Measurements from ENCODE around the gene ZSCAN22. TPM values are rescaled to one million over a fixed set of nuclear protein-coding genes. Genes with fewer than 3 reads are reported as not detected.

Gene ZSCAN22
- total and polyA plus RNA-seq, 2 of the 13 experiments (the other 11 are each of a cell fraction or from before 2014, with no cell fraction given): 2.5 to 3.5 TPM

DNA sequence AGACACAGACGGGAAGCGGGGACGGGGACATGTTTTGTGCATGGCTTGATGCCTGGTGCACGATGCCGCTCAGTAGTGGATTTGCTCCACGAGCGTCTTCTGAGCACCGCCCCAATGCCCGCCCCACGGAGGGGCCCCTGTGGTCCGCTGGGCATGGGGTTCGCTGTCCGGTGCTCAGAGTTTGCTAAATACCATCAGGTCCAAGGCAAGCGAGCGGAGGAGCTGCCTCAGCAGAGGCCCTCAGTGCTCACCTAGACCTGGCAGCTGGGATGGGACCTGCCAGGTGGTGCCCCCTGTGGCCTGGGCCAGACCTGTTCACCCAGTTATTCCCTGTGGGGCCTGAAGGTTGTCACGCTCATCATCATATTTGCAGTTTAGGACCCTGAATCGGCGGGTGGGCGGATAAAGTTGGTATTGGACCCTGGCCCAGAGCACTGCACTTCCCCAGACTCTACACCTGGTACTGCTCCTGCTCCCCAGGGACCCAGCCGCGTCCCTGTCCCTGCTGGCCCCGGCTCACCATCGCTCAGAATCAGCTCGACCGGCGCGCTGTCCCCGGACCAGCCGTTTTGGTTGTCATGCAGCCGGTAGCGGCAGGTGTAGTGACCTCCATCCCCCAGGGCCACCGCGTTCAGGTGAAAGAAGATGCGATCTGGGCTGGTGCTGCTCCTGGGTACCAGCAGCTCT, 24.2 kb downstream of the ZSCAN22 start:
- Histone ChIP-seq H3K4me2 (ENCODE audit: low read depth, low read length) (no peak overlapping the region), H3K4me1 (ENCODE audit: insufficient read depth, low read length) (peaks cover 48% of the 10 kb centered on the region), H2AFZ (ENCODE audit: low read length) (no peak overlapping the region), H3K4me3 (replicated peaks in 1 of 3; ENCODE audit: insufficient read depth in 1 of 3, low read depth in 2 of 3, low read length in 3 of 3) (no peak overlapping the region), H3K27me3 (ENCODE audit: control insufficient read depth in 1 of 2, insufficient read depth in 2 of 2, low read length in 2 of 2) (no peaks in the 10 kb centered on the region), H3K9me3 (ENCODE audit: low read length) (no peaks in the 10 kb centered on the region), H4K20me1 (ENCODE audit: insufficient read depth, low read length) (no peaks in the 10 kb centered on the region), H3K79me2 (ENCODE audit: insufficient read depth, low read length) (no peaks in the 10 kb centered on the region), H3K27ac (ENCODE audit: extremely low read length, insufficient read depth, low read length) (no peak overlapping the region), H3K36me3 (replicated peaks in 1 of 2; ENCODE audit: control insufficient read depth in 1 of 2, insufficient read depth in 2 of 2, low read length in 2 of 2) (no peaks in the 10 kb centered on the region), H3K9ac (ENCODE audit: insufficient read depth, low read depth, low read length) (no peak overlapping the region)
- ChIA-PET CTCF (ENCODE audit: low intra/inter-chr PET ratio, low total read pairs) (no interaction called here), POLR2A (interaction anchor here (1.1 kb wide), 1 partner anchor 24 kb away, joined by 4 read pairs; the partner anchor contains the start of gene ZSCAN22)
- TF ChIP-seq NR2F2 (IDR thresholded peaks at IDR 0.05; ENCODE audit: borderline replicate concordance, low read depth) (no peak), ZNF83 (CRISPR knock-in tag; IDR thresholded peaks at IDR 0.05; ENCODE audit: borderline replicate concordance) (no peak), ZNF333 (CRISPR knock-in tag; IDR thresholded peaks at IDR 0.05; ENCODE audit: borderline replicate concordance) (no peak)
- intact Hi-C loops (cut with micrococcal nuclease; ENCODE audit: unreplicated experiment): no loop called here
- DNase-seq (ENCODE audit: low spot score): no peak
- in situ Hi-C loops (cut with HindIII; ENCODE audit: extremely low pct_ligation_motif_present, low pct_unique_long_range_greater_than_20kb): no loop called here
- no peak for ATAC-seq
- FAIRE-seq: no peak
- 94% methylated on average over 25 of the region's 34 CpGs for WGBS (ENCODE audit: low lambda C conversion rate)
- no TSS peak for BruUV-seq (replicated peaks)

GRCh38 chr19:58351558-58351878, 24.7 kb downstream of the ZSCAN22 start:
- Histone ChIP-seq H3K4me1 (ENCODE audit: insufficient read depth, low read length) (peaks cover 48% of the 10 kb centered on the region), H3K36me3 (replicated peaks in 1 of 2; ENCODE audit: control insufficient read depth in 1 of 2, insufficient read depth in 2 of 2, low read length in 2 of 2) (no peaks in the 10 kb centered on the region), H2AFZ (ENCODE audit: low read length) (no peak overlapping the region), H3K9me3 (ENCODE audit: low read length) (no peaks in the 10 kb centered on the region), H3K4me3 (replicated peaks in 1 of 3; ENCODE audit: insufficient read depth in 1 of 3, low read depth in 2 of 3, low read length in 3 of 3) (no peak overlapping the region), H4K20me1 (ENCODE audit: insufficient read depth, low read length) (no peaks in the 10 kb centered on the region), H3K27me3 (ENCODE audit: control insufficient read depth in 1 of 2, insufficient read depth in 2 of 2, low read length in 2 of 2) (no peaks in the 10 kb centered on the region), H3K9ac (ENCODE audit: insufficient read depth, low read depth, low read length) (no peak overlapping the region), H3K79me2 (ENCODE audit: insufficient read depth, low read length) (no peaks in the 10 kb centered on the region), H3K27ac (ENCODE audit: extremely low read length, insufficient read depth, low read length) (no peak overlapping the region), H3K4me2 (ENCODE audit: low read depth, low read length) (no peak overlapping the region)
- no peak for FAIRE-seq
- no peak for ATAC-seq
- intact Hi-C loops (cut with micrococcal nuclease; ENCODE audit: unreplicated experiment): no loop called here
- ChIA-PET POLR2A (interaction anchor here (1.1 to 1.8 kb wide), 3 partner anchors 11 to 28 kb away, joined by 3 to 23 read pairs (median 4); partner anchors contain the start of genes ZNF497 and ZSCAN22), CTCF (ENCODE audit: low intra/inter-chr PET ratio, low total read pairs) (no interaction called here)
- 99% methylated on average over 5 of the region's 9 CpGs for WGBS (ENCODE audit: low lambda C conversion rate)
- no TSS peak for BruUV-seq (replicated peaks)
- in situ Hi-C loops (cut with HindIII; ENCODE audit: extremely low pct_ligation_motif_present, low pct_unique_long_range_greater_than_20kb): no loop called here
- no peak for DNase-seq (ENCODE audit: low spot score)
- TF ChIP-seq PBX2 (CRISPR knock-in tag; IDR thresholded peaks at IDR 0.05): no peak
- TF ChIP-seq ZSCAN30 (CRISPR knock-in tag; IDR thresholded peaks at IDR 0.05): no peak
- no peak for TF ChIP-seq AKAP8 (CRISPR knock-in tag; IDR thresholded peaks at IDR 0.05)
- no peak for TF ChIP-seq HNF4G (IDR thresholded peaks at IDR 0.05; ENCODE audit: borderline replicate concordance, low read depth, low read length)
- TF ChIP-seq HNF4G (CRISPR knock-in tag; IDR thresholded peaks at IDR 0.05; ENCODE audit: borderline replicate concordance, low read depth): no peak
- TF ChIP-seq CREBL2 (CRISPR knock-in tag; IDR thresholded peaks at IDR 0.05; ENCODE audit: borderline replicate concordance): no peak
- no peak for TF ChIP-seq ZNF691 (CRISPR knock-in tag; IDR thresholded peaks at IDR 0.05; ENCODE audit: borderline replicate concordance, low read depth)
- TF ChIP-seq IKZF4 (CRISPR knock-in tag; IDR thresholded peaks at IDR 0.05; ENCODE audit: borderline replicate concordance, low read depth, not compliant biosample characterization): no peak
- TF ChIP-seq RBM22 (optimal IDR thresholded peaks at IDR 0.05; ENCODE audit: low read length): no peak
